ENCODE measurements around the gene STK33. TPM values are rescaled to one million over a fixed set of nuclear protein-coding genes. Genes with fewer than 3 reads are reported as not detected.

Gene STK33
- total and polyA plus RNA-seq, 2 donors (not counting 3 experiments of a cell fraction or from before 2014, with no cell fraction given): 0.63 to 3.4 TPM

DNA sequence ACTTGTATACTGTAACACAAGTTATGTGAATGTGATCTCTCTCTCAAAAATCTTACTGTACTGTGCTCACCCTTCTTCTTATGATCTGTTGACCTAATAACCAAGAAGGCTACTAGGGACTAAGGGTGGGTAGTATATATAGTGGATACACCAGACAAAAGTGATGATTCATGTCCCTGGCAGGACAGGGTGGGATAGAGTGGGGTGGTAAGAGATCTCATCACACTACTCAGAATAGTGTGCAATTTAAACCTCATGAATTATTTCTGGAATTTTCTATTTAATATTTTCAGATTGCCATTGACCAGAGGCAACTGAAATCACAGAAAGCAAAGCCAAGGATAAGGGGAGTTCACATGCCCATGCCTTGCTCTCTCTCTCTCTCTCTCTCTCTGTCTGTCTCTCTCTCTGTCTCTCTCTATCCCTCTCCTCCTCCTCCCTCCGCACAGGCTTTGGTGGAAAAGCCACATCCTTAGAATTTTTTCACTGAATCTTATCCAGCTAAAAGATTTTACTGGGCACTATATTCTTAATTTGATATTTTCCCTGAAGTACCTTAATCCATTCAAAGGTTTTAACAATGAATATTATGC lies 12.0 kb upstream of the STK33 start:
- Histone ChIP-seq H3K9me1 (replicated peaks; ENCODE audit: control insufficient read depth, extremely low read depth, insufficient read depth, low read length) (no peaks in the 10 kb centered on the region), H2AFZ (ENCODE audit: low read depth, low read length) (no peak overlapping the region), H3K9me3 (replicated peaks; ENCODE audit: control insufficient read depth, insufficient read depth, low read length) (no peaks in the 10 kb centered on the region), H3K79me2 (ENCODE audit: control insufficient read depth, insufficient read depth, low read length) (no peaks in the 10 kb centered on the region), H3K9ac (replicated peaks; ENCODE audit: extremely low read depth, insufficient read depth, low read length) (no peak overlapping the region), H3K4me2 (ENCODE audit: insufficient read depth, low read length) (no peak overlapping the region), H3K36me3 (ENCODE audit: control insufficient read depth in 2 of 2, extremely low read depth in 1 of 2, insufficient read depth in 2 of 2, low read length in 2 of 2) (no peaks in the 10 kb centered on the region), H3K4me3 (replicated peaks in 1 of 3; ENCODE audit: insufficient read depth in 1 of 3, low read depth in 1 of 3, low read length in 3 of 3) (no peak overlapping the region), H3K27ac (ENCODE audit: insufficient read depth, low read depth, low read length) (no peak overlapping the region), H3K27me3 (ENCODE audit: control insufficient read depth in 2 of 2, insufficient read depth in 2 of 2, low read length in 2 of 2) (peaks cover 0 to 1% of the 10 kb centered on the region in 2 experiments), H3K4me1 (ENCODE audit: control insufficient read depth, extremely low read depth, insufficient read depth, low read length) (no peaks in the 10 kb centered on the region), H4K20me1 (replicated peaks; ENCODE audit: control insufficient read depth, extremely low read depth, insufficient read depth, low read length) (no peaks in the 10 kb centered on the region)
- TF ChIP-seq GATA2 (IDR thresholded peaks at IDR 0.05; ENCODE audit: insufficient read depth, insufficient read length, low read depth, low read length): no peak
- TF ChIP-seq POLR2AphosphoS5 (IDR thresholded peaks at IDR 0.05; ENCODE audit: insufficient read depth, low read depth, low read length): no peak
- no peak for TF ChIP-seq JUN (IDR thresholded peaks at IDR 0.05; ENCODE audit: borderline replicate concordance, insufficient read depth, insufficient read length, low read depth)
- TF ChIP-seq EZH2 (IDR thresholded peaks at IDR 0.05; ENCODE audit: borderline replicate concordance, low read depth, low read length, severe bottlenecking): no peak
- TF ChIP-seq, protein P1, sequence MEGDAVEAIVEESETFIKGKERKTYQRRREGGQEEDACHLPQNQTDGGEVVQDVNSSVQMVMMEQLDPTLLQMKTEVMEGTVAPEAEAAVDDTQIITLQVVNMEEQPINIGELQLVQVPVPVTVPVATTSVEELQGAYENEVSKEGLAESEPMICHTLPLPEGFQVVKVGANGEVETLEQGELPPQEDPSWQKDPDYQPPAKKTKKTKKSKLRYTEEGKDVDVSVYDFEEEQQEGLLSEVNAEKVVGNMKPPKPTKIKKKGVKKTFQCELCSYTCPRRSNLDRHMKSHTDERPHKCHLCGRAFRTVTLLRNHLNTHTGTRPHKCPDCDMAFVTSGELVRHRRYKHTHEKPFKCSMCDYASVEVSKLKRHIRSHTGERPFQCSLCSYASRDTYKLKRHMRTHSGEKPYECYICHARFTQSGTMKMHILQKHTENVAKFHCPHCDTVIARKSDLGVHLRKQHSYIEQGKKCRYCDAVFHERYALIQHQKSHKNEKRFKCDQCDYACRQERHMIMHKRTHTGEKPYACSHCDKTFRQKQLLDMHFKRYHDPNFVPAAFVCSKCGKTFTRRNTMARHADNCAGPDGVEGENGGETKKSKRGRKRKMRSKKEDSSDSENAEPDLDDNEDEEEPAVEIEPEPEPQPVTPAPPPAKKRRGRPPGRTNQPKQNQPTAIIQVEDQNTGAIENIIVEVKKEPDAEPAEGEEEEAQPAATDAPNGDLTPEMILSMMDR (IDR thresholded peaks at IDR 0.05; ENCODE audit: extremely low read depth in 1 of 2, insufficient read depth in 1 of 2, low read depth in 1 of 2, low read length in 2 of 2): no peak
- TF ChIP-seq, protein P2, sequence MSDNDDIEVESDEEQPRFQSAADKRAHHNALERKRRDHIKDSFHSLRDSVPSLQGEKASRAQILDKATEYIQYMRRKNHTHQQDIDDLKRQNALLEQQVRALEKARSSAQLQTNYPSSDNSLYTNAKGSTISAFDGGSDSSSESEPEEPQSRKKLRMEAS (IDR thresholded peaks at IDR 0.05; ENCODE audit: insufficient read depth, insufficient read length): no peak
- no peak for TF ChIP-seq MYC (IDR thresholded peaks at IDR 0.05; ENCODE audit: low read depth, low read length)
- DNase-seq (ENCODE audit: low read depth, low spot score) (no peak), FAIRE-seq (no peak)
- ChIA-PET POLR2A (no interaction called here), CTCF (no interaction called here)
- intact Hi-C loops (cut with micrococcal nuclease): no loop called here
- dilution Hi-C loops (cut with MboI; ENCODE audit: extremely low pct_ligation_motif_present, low sequenced_read_pairs): no loop called here
- no TSS peak for BruUV-seq (replicated peaks)
